Liver (tissue), 3 donors: ENCODE data around the gene EHMT1.
"Not testable (repeated sequence)": the region's sequence is repeated elsewhere in the genome, so short reads cannot be mapped to it uniquely, and the experiment has no call there.

Source experiments
- FOXA1 ChIP-seq: IDR thresholded peaks from 2 replicates; pipeline ENCODE4 v1.6.1; 2016; ENCODE audit warnings: antibody characterized with exemption
- FOXA2 ChIP-seq: IDR thresholded peaks from 2 replicates; pipeline ENCODE4 v1.6.1; 2016; ENCODE audit warnings: antibody characterized with exemption
- HNF4G ChIP-seq: IDR thresholded peaks from 2 replicates; pipeline ENCODE4 v1.6.1; 2016; ENCODE audit warnings: antibody characterized with exemption
- JUND ChIP-seq, 2 donors: IDR thresholded peaks; 2 replicates each; pipeline ENCODE4 v1.6.1; 2016; ENCODE audit warnings: antibody characterized with exemption in 2 of 2
- RAD21 ChIP-seq, 2 donors: IDR thresholded peaks; 2 replicates each; pipeline ENCODE4 v1.6.1; 2016; ENCODE audit warnings: antibody characterized with exemption in 2 of 2, mild to moderate bottlenecking in 2 of 2
- SP1 ChIP-seq: IDR thresholded peaks from 2 replicates; pipeline ENCODE4 v1.6.1; 2018; ENCODE audit warnings: antibody characterized with exemption, mild to moderate bottlenecking
- TAF1 ChIP-seq: conservative IDR thresholded peaks from 2 replicates; pipeline ENCODE4 v1.6.1; 2016; ENCODE audit warnings: antibody characterized with exemption, mild to moderate bottlenecking
- YY1 ChIP-seq: IDR thresholded peaks from 2 replicates; pipeline ENCODE4 v1.6.1; 2016; ENCODE audit warnings: antibody characterized with exemption, mild to moderate bottlenecking
- TF ChIP-seq, protein P1 (sequence below): fragments of 150-350 bp; IDR thresholded peaks from 2 replicates; pipeline ENCODE4 v1.5.1; 2017; ENCODE audit warnings: improper control_type of control experiment, low read depth, low read length; ENCODE audit not compliant: missing input control
- TF ChIP-seq, protein P2 (sequence below): IDR thresholded peaks from 2 replicates; pipeline ENCODE4 v1.6.1; 2016; ENCODE audit warnings: antibody characterized with exemption
- donor health status: healthy.
- donor health status: healthy.

DNA sequence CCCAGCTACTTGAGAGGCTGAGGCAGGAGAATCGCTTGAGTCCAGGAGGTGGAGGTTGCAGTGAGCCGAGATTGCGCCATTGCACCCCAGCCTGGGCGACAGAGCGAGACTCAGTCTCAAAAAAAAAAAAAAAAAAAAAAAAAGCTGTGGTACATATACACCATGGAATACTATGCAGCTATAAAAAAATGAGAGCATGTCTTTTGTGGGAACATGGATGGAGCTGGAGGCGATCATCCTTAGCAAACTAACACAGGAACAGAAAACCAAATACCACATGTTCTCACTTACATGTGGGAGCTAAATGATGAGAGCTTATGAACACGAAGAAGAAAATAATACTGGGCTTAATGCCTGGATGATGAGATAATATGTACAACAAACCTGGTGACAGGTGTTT lies 22.2 kb upstream of the EHMT1 start:
- TF ChIP-seq, protein P1, sequence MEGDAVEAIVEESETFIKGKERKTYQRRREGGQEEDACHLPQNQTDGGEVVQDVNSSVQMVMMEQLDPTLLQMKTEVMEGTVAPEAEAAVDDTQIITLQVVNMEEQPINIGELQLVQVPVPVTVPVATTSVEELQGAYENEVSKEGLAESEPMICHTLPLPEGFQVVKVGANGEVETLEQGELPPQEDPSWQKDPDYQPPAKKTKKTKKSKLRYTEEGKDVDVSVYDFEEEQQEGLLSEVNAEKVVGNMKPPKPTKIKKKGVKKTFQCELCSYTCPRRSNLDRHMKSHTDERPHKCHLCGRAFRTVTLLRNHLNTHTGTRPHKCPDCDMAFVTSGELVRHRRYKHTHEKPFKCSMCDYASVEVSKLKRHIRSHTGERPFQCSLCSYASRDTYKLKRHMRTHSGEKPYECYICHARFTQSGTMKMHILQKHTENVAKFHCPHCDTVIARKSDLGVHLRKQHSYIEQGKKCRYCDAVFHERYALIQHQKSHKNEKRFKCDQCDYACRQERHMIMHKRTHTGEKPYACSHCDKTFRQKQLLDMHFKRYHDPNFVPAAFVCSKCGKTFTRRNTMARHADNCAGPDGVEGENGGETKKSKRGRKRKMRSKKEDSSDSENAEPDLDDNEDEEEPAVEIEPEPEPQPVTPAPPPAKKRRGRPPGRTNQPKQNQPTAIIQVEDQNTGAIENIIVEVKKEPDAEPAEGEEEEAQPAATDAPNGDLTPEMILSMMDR = not testable (repeated sequence)
- TF ChIP-seq TAF1; JUND (IDR thresholded peaks at IDR 0.05); FOXA2; SP1; FOXA1; YY1; HNF4G; RAD21 (IDR thresholded peaks at IDR 0.05): not testable (repeated sequence)
- TF ChIP-seq, protein P2, sequence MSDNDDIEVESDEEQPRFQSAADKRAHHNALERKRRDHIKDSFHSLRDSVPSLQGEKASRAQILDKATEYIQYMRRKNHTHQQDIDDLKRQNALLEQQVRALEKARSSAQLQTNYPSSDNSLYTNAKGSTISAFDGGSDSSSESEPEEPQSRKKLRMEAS = not testable (repeated sequence)
